ENCODE measurements around the gene EYS.

- TF ChIP-seq, protein P1, sequence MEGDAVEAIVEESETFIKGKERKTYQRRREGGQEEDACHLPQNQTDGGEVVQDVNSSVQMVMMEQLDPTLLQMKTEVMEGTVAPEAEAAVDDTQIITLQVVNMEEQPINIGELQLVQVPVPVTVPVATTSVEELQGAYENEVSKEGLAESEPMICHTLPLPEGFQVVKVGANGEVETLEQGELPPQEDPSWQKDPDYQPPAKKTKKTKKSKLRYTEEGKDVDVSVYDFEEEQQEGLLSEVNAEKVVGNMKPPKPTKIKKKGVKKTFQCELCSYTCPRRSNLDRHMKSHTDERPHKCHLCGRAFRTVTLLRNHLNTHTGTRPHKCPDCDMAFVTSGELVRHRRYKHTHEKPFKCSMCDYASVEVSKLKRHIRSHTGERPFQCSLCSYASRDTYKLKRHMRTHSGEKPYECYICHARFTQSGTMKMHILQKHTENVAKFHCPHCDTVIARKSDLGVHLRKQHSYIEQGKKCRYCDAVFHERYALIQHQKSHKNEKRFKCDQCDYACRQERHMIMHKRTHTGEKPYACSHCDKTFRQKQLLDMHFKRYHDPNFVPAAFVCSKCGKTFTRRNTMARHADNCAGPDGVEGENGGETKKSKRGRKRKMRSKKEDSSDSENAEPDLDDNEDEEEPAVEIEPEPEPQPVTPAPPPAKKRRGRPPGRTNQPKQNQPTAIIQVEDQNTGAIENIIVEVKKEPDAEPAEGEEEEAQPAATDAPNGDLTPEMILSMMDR (IDR thresholded peaks at IDR 0.05), result peak in 3 of 4 donors; percentile 4 to 20 (median 5)
- no peak for TF ChIP-seq POLR2A (IDR thresholded peaks at IDR 0.05)
These were observed 1201.7 kb downstream of the EYS start for GRCh38 chr6:64505312-64505711.
